Lung (tissue), 12 donors: Measurements from ENCODE around the gene TAX1BP1. TPM values are rescaled to one million over a fixed set of nuclear protein-coding genes. Genes with fewer than 3 reads are reported as not detected.
"Not testable (repeated sequence)": the region's sequence is repeated elsewhere in the genome, so short reads cannot be mapped to it uniquely, and the experiment has no call there.

Source experiments
- ATAC-seq: fragments of 200-7000 bp; cut with Tn5 transposase; one replicate; pipeline ENCODE4 v1.9.1; 2020; ENCODE audit warnings: moderate number of reproducible peaks; ENCODE audit not compliant: insufficient read depth, low FRiP score
- DNase-seq, 3 donors: peaks; one replicate each; pipeline ENCODE4 v3.0.0-alpha.2; 2013 to 2017
- H3K27ac ChIP-seq, 2 donors: one replicate each; pipeline ENCODE4 v1.5.1; 2013; ENCODE audit warnings: mild to moderate bottlenecking in 2 of 2, moderate library complexity in 2 of 2, control low read depth in 1 of 2, inconsistent platforms in 1 of 2, low read depth in 1 of 2, low read length in 1 of 2
- H3K27me3 ChIP-seq, 3 donors: one replicate each; pipeline ENCODE4 v1.5.1; 2013; ENCODE audit warnings: low read length in 2 of 3; ENCODE audit not compliant: control insufficient read depth in 3 of 3, insufficient read depth in 3 of 3
- H3K36me3 ChIP-seq, 4 donors: one replicate each; pipeline ENCODE4 v1.5.1; 2013; ENCODE audit warnings: low read length in 4 of 4, mild to moderate bottlenecking in 1 of 4, moderate library complexity in 1 of 4; ENCODE audit not compliant: control insufficient read depth in 4 of 4, insufficient read depth in 4 of 4
- H3K4me1 ChIP-seq, 5 donors: one replicate each; pipeline ENCODE4 v1.5.1; 2013; ENCODE audit warnings: low read length in 5 of 5, mild to moderate bottlenecking in 2 of 5, moderate library complexity in 1 of 5; ENCODE audit not compliant: control insufficient read depth in 5 of 5, insufficient read depth in 5 of 5
- H3K4me3 ChIP-seq: one replicate; pipeline ENCODE4 v1.5.1; 2013; ENCODE audit warnings: mild to moderate bottlenecking, control low read depth, moderate library complexity
- H3K9ac ChIP-seq, 2 donors: one replicate each; pipeline ENCODE4 v1.5.1; 2013; ENCODE audit warnings: low read length in 2 of 2, control low read depth in 1 of 2; ENCODE audit not compliant: insufficient read depth in 1 of 2
- H3K9me3 ChIP-seq, 4 donors: one replicate each; pipeline ENCODE4 v1.5.1; 2013; ENCODE audit warnings: low read length in 3 of 4, mild to moderate bottlenecking in 1 of 4, moderate library complexity in 1 of 4; ENCODE audit not compliant: control insufficient read depth in 4 of 4, insufficient read depth in 3 of 4
- WGBS, 2 donors: extraction: QIAGEN DNeasy Blood & Tissue Kit; methylation state at CpG; one replicate each; pipeline ENCODE4 v1.1.7; 2013; 5-methylcytosine and 5-hydroxymethylcytosine counted together
- polyA plus RNA-seq, 2 donors: library from polyadenylated mRNA; stranded (reverse); fragments of 200-250 nt; gene quantifications; one replicate each; pipeline ENCODE4 v1.2.1, GENCODE V29; 2013
- total RNA-seq, 2 donors: library from RNA; depleted of rRNA in 1 of 2; stranded (reverse); fragments of >200 nt in 1 of 2; gene quantifications; one replicate each; pipeline ENCODE4 v1.2.1, GENCODE V29; 2014 to 2021
- TF ChIP-seq, protein P1 (sequence below): IDR thresholded peaks from 2 replicates; pipeline ENCODE4 v1.5.1; 2012; ENCODE audit warnings: mild to moderate bottlenecking; ENCODE audit errors: control extremely low read depth, extremely low read depth
- donor health status: control.
- donor health status: control.
- donor health status: Bipolar disorder and iron deficiency.
- donor health status: healthy.
- donor health status: DM: yes; HTN: yes; CAD: no.

TAX1BP1 gene
- total and polyA plus RNA-seq, 4 donors = 61.4 to 137 (median 83.0) TPM

DNA sequence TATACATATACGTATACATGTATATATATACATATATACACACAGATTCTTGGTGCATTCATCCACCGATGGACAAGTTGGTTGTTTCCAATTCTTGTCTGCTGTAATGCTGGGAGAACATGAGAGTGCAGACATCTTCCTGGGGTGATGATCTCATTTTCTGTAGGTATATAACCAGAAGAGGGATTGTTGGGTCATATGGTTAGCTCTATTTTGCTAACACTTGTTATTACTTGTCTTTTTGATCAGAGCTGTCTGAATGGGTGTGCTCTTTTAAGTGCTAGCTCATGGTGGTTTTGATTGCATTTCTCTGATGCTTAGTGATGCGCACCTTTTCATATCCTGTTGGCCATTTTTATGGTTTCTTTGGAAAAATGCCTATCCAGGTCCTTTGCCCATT is 106.4 kb downstream of the TAX1BP1 start:
- Histone ChIP-seq H3K9me3 (no peaks in the 10 kb centered on the region), H3K4me3 (no peak overlapping the region), H3K27ac (no peak overlapping the region), H3K27me3 (no peaks in the 10 kb centered on the region), H3K4me1 (peaks cover 0 to 3% (median 0%) of the 10 kb centered on the region in 5 donors), H3K36me3 (no peaks in the 10 kb centered on the region), H3K9ac (no peak overlapping the region)
- TF ChIP-seq, protein P1, sequence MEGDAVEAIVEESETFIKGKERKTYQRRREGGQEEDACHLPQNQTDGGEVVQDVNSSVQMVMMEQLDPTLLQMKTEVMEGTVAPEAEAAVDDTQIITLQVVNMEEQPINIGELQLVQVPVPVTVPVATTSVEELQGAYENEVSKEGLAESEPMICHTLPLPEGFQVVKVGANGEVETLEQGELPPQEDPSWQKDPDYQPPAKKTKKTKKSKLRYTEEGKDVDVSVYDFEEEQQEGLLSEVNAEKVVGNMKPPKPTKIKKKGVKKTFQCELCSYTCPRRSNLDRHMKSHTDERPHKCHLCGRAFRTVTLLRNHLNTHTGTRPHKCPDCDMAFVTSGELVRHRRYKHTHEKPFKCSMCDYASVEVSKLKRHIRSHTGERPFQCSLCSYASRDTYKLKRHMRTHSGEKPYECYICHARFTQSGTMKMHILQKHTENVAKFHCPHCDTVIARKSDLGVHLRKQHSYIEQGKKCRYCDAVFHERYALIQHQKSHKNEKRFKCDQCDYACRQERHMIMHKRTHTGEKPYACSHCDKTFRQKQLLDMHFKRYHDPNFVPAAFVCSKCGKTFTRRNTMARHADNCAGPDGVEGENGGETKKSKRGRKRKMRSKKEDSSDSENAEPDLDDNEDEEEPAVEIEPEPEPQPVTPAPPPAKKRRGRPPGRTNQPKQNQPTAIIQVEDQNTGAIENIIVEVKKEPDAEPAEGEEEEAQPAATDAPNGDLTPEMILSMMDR = no peak
- 94 to 97% methylated on average over 3 of the region's 3 CpGs for WGBS, 2 donors
- DNase-seq = no peak
- no peak for ATAC-seq

DNA sequence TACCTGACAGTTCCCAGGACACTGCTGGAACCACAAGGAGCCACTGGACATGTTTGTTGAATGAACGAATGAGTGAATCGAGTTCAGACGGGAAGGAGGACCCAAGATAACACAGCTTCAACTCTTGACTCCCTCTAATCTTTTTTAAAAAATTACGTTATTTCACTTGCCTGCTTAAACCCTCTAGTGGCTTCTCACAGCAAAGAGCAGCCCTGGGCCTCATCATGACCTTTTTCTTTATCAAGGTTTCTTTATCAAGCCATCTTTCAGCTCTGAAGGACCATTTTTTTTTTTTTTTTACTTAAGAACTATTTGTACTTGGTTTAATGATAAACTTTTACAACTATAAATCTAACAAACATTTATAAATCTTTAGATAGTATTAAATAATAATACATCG is 110.6 kb downstream of the TAX1BP1 start:
- H3K4me1 ChIP-seq = no peaks in the 10 kb centered on the region
- ATAC-seq (no peak), DNase-seq (peak in 1 of 3 donors; percentile 22)
- TF ChIP-seq, protein P1 = no peak
- H3K27ac ChIP-seq = no peak overlapping the region
- H3K27me3 ChIP-seq = no peaks in the 10 kb centered on the region
- H3K36me3 ChIP-seq = no peaks in the 10 kb centered on the region
- no peak overlapping the region for H3K9ac ChIP-seq
- 83 to 85% methylated on average over 5 of the region's 5 CpGs for WGBS, 2 donors
- no peaks in the 10 kb centered on the region for H3K9me3 ChIP-seq
- no peak overlapping the region for H3K4me3 ChIP-seq

DNA sequence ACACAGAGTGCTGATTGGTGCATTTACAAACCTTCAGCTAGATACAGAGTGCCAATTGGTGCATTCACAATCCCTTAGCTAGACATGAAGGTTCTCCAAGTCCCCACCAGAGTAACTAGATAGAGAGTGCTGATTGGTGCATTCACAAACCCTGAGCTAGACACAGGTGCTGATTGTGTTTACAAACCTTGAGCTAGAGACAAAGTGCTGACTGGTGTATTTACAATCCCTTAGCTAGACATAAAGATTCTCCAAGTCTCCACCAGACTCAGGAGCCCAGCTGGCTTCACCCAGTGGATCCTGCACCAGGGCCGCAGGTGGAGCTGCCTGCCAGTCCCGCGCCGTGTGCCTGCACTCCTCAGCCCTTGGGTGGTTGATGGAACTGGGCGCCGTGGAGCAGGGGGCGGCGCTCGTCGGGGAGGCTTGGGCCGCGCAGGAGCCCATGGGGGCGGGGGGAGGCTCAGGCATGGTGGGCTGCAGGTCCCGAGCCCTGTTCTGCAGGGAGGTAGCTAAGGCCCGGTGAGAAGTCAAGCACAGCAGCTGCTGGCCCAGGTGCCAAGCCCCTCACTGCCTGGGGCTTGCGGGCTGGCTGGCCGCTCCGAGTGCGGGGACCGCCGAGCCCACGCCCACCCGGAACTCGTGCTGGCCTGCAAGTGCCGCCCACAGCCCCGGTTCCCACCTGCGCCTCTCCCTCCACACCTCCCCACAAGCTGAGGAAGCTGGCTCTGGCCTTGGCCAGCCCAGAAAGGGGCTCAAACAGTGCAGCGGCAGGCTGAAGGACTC is 116.9 kb downstream of the TAX1BP1 start:
- not testable (repeated sequence) for H3K27me3 ChIP-seq, H3K27ac ChIP-seq, H3K4me1 ChIP-seq, H3K9ac ChIP-seq, H3K4me3 ChIP-seq, H3K36me3 ChIP-seq, H3K9me3 ChIP-seq, DNase-seq, ATAC-seq
- 95 to 96% methylated on average over 28 of the region's 28 CpGs for WGBS, 2 donors

DNA sequence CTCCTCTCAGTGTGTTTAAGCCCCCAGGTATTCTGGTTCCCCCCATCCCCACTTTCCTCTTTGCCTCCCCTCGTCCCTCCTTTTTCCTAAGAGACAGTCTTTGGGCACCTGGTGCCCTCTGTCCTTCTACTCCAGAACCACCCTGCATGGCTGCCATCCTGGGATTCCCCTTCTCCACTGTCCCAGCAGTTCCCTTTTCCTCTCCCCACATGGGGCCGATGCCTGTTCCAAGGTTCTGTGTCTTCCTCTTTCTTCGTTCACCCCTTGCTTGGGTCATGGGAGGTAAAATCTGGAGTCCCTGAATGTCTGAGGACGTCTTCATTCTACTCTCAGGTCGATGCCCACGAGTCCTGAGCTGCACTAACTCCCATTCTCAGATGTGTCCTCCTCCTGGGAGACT is 120.8 kb downstream of the TAX1BP1 start:
- Histone ChIP-seq H3K9me3 (no peaks in the 10 kb centered on the region), H3K27ac (no peak overlapping the region), H3K4me1 (no peaks in the 10 kb centered on the region), H3K27me3 (no peaks in the 10 kb centered on the region), H3K36me3 (no peaks in the 10 kb centered on the region), H3K9ac (no peak overlapping the region), H3K4me3 (no peak overlapping the region)
- 71 to 78% methylated on average over 6 of the region's 6 CpGs for WGBS, 2 donors
- TF ChIP-seq, protein P1 = no peak
- no peak for DNase-seq
- ATAC-seq = no peak
